Activated CD4-positive, alpha-beta T cell treated with anti-CD3 and anti-CD28 coated beads, Interleukin-2, amount 10 ng/mL, durations not matched to agents 7 days and 5 days (primary cell): ENCODE results near the gene CACNA2D4. TPM values are rescaled to one million over a fixed set of nuclear protein-coding genes. Genes with fewer than 3 reads are reported as not detected.
A peak's percentile ranks its signal among the peaks of the same experiment; 100 is the strongest.

ENCODE experiments used
- CTCF ChIA-PET: fragments of 350-600 bp; sonication (Branson Sonifier 250); formaldehyde crosslinking; loops from one replicate; lab custom pipeline; 2021; ENCODE audit warnings: antibody characterized with exemption; lab: Charles Lee
- POLR2A ChIA-PET: fragments of 350-600 bp; sonication (Branson Sonifier 250); formaldehyde crosslinking; loops from one replicate; lab custom pipeline; 2021; ENCODE audit warnings: antibody characterized with exemption; lab: Charles Lee
- DNase-seq: peaks from one replicate; pipeline ENCODE4 v3.0.0-alpha.2; 2020
- H3K27ac Mint-ChIP-seq: one replicate; pipeline ENCODE4 v1.8.0; 2021; ENCODE audit warnings: mild to moderate bottlenecking, moderate library complexity, mixed read lengths
- H3K27me3 Mint-ChIP-seq: one replicate; pipeline ENCODE4 v1.8.0; 2021; ENCODE audit warnings: mixed read lengths
- H3K36me3 Mint-ChIP-seq: one replicate; pipeline ENCODE4 v1.8.0; 2021; ENCODE audit warnings: low read depth, mixed read lengths
- H3K4me1 Mint-ChIP-seq: one replicate; pipeline ENCODE4 v1.8.0; 2021; ENCODE audit warnings: mixed read lengths
- H3K4me3 Mint-ChIP-seq: one replicate; pipeline ENCODE4 v1.8.0; 2021; ENCODE audit warnings: mild to moderate bottlenecking, moderate library complexity, mixed read lengths
- H3K9me3 Mint-ChIP-seq: one replicate; pipeline ENCODE4 v1.8.0; 2021; ENCODE audit warnings: mixed read lengths
- total RNA-seq, 2 experiments: library from RNA; stranded (reverse); gene quantifications; one replicate each; pipeline ENCODE4 v1.2.3, GENCODE V29; 2021

The CACNA2D4 gene
- total RNA-seq, 2 experiments from 2014 or later, result 12.9 to 16.4 TPM

DNA sequence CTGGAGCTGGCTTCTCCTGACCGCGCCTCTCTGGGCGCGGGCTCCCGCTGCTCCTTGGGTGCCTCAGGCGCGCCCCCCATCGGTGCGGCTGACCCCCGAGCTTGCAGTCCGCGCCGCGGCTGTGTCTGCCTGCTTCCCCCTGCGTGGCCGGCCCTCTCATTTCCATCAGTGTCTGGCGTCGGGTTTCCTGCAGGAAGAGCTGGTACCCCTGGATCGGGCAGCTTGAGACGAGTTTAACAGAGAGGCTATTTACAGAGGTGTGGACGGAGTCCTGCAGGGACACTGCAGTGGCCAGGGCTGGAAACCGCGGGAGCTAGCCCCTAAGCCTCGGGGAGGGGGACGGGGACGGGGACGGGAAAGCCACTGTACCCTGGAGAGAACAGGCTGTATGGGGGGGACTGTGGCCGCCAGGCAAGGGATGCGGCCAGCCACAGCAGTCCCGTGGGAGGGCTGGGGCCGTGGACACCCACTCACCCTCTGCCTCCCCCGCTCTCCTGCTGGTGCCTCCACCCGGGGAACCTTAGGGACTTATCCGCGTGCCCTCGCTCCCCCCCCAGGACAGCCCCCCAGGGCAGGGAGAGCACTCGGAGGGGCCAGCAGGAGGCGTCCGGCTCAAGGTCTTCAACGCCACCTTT is 3.7 kb upstream of the CACNA2D4 start:
- peaks cover 16% of the 10 kb centered on the region for H3K4me1 Mint-ChIP-seq
- DNase-seq, result no peak
- H3K9me3 Mint-ChIP-seq, result no peaks in the 10 kb centered on the region
- no peaks in the 10 kb centered on the region for H3K36me3 Mint-ChIP-seq
- POLR2A ChIA-PET, result no interaction called here
- no peak overlapping the region for H3K27ac Mint-ChIP-seq
- peaks cover 12% of the 10 kb centered on the region for H3K27me3 Mint-ChIP-seq
- CTCF ChIA-PET, result no interaction called here
- H3K4me3 Mint-ChIP-seq, result no peak overlapping the region

DNA sequence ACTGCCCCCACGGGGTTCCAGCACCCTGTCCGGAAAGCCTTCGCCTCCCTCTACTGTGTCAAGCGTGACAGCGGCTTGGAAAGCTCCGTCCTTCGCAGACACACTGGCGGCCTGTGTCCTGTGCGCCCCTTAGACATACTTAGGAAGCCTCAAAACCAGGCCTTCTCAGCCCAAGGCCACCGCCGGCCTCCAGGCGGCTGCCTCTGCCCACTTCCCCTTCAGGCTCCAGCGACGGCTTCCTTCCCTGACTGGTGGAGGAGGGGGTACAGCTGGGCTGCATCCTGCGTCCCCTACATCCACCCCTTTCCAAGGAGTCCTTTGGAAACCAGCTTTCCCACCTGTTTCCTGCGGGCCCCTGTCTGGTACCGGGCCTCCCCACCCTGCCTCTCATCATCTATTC is 2.5 kb upstream of the CACNA2D4 start:
- DNase-seq, result no peak
- ChIA-PET POLR2A (interaction anchor here (0.8 kb wide), 1 partner anchor 338 kb away, joined by 3 read pairs; no protein-coding TSS in a partner anchor), CTCF (interaction anchor here (1.0 kb wide), 1 partner anchor 17 kb away, joined by 3 read pairs; no protein-coding TSS in a partner anchor)
- Mint-ChIP-seq H3K27me3 (peaks cover 12% of the 10 kb centered on the region), H3K9me3 (no peaks in the 10 kb centered on the region), H3K36me3 (no peaks in the 10 kb centered on the region), H3K4me3 (no peak overlapping the region), H3K27ac (no peak overlapping the region), H3K4me1 (peaks cover 27% of the 10 kb centered on the region)

DNA sequence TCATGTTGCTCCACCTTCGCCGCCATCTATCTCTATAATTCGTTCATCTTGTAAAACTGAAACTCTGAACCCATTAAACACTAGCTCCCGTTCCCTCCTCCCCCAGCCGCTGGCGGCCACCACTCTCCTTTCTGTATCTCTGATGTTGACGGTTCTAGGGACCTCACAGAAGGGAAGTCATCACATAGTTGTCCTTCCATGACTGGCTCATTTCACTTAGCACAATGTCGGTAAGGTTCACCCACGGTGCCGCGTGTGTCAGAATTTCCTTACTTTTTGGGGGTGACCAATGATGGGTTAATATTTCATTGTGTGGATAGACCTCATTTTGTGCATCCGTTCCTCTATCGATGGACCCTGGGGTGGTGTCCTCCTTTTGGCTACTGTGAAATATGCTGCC is 2.0 kb upstream of the CACNA2D4 start:
- ChIA-PET CTCF (interaction anchor here (1.0 kb wide), 1 partner anchor 16 kb away, joined by 3 read pairs; no protein-coding TSS in a partner anchor), POLR2A (no interaction called here)
- no peak overlapping the region for H3K27ac Mint-ChIP-seq
- no peaks in the 10 kb centered on the region for H3K9me3 Mint-ChIP-seq
- no peaks in the 10 kb centered on the region for H3K36me3 Mint-ChIP-seq
- no peak overlapping the region for H3K4me3 Mint-ChIP-seq
- peaks cover 12% of the 10 kb centered on the region for H3K27me3 Mint-ChIP-seq
- no peak for DNase-seq
- H3K4me1 Mint-ChIP-seq, result peaks cover 30% of the 10 kb centered on the region

DNA sequence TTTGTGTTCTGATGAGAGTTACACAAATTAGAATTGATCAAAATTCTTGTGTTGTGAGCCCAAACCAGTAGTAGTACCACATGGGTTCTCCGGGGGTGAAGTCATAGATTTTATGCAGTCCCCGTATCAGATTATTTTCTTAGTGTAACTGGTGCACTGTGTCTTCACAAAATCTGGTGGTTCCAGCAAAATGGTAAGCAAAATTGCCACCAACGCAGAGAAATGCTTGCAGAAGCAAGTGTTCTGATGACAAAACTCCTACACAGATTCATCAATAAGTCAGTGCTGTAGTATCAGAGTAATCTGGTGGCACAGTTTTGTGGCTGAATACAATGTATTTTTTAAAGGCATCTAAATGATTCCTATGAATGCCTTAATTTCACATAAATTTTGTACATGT is 1.3 kb upstream of the CACNA2D4 start:
- H3K4me1 Mint-ChIP-seq, result peaks cover 32% of the 10 kb centered on the region
- H3K4me3 Mint-ChIP-seq, result no peak overlapping the region
- no peaks in the 10 kb centered on the region for H3K9me3 Mint-ChIP-seq
- no peaks in the 10 kb centered on the region for H3K36me3 Mint-ChIP-seq
- no peak overlapping the region for H3K27ac Mint-ChIP-seq
- ChIA-PET POLR2A (no interaction called here), CTCF (interaction anchor here (0.6 kb wide), 1 partner anchor 97 kb away, joined by 3 read pairs; no protein-coding TSS in a partner anchor)
- no peak for DNase-seq
- peaks cover 12% of the 10 kb centered on the region for H3K27me3 Mint-ChIP-seq

DNA sequence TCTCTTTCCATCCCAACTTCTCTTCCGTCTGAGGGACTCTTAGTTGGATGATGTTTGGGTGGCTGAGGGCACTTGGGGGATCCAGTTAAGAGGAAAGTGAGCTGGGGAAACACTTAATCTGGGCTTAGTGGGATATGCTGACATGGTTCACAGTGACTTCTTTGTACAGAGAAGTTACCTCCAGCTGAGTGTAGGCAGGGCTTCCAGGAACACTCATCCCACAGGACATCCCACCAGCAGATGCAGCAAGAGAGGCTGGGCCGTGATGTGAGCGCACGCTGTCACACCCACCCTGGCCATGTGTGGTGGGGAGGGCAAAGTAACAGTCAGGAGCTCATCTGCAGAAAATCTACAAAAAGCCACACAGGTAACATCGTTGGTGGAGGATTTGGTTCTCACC is 832 bp upstream of the CACNA2D4 start:
- POLR2A ChIA-PET, result no interaction called here
- no peaks in the 10 kb centered on the region for H3K36me3 Mint-ChIP-seq
- no peak overlapping the region for H3K27ac Mint-ChIP-seq
- H3K4me3 Mint-ChIP-seq, result no peak overlapping the region
- CTCF ChIA-PET, result interaction anchor here (0.6 to 1.1 kb wide), 3 partner anchors 8 to 98 kb away, joined by 3 read pairs; no protein-coding TSS in a partner anchor
- H3K4me1 Mint-ChIP-seq, result peaks cover 28% of the 10 kb centered on the region
- no peak for DNase-seq
- H3K9me3 Mint-ChIP-seq, result no peaks in the 10 kb centered on the region
- peaks cover 12% of the 10 kb centered on the region for H3K27me3 Mint-ChIP-seq

DNA sequence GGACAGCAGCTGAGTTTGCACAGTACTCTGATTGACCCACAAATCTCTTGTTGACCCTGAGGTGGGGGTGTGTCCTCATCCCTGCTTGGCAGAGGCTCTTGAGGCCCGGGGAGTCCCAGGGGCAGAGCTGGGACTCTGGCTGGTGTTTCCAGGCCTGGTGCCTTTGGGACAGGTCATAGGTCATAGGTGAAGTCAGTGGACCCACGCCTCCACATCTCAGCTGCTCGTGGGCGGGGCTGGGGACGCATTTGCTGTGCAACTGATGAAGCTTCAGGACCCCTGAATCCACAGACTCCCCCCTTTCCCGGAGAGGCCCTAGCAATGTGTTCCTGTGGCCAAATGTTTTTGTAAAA is 408 bp upstream of the CACNA2D4 start:
- H3K36me3 Mint-ChIP-seq, result no peaks in the 10 kb centered on the region
- peaks cover 12% of the 10 kb centered on the region for H3K27me3 Mint-ChIP-seq
- H3K27ac Mint-ChIP-seq, result no peak overlapping the region
- H3K4me1 Mint-ChIP-seq, result peaks cover 28% of the 10 kb centered on the region
- no peak overlapping the region for H3K4me3 Mint-ChIP-seq
- ChIA-PET CTCF (interaction anchor here (0.8 to 1.1 kb wide), 2 partner anchors 9 to 20 kb away, joined by 3 read pairs; no protein-coding TSS in a partner anchor), POLR2A (no interaction called here)
- no peaks in the 10 kb centered on the region for H3K9me3 Mint-ChIP-seq
- DNase-seq, result no peak

DNA sequence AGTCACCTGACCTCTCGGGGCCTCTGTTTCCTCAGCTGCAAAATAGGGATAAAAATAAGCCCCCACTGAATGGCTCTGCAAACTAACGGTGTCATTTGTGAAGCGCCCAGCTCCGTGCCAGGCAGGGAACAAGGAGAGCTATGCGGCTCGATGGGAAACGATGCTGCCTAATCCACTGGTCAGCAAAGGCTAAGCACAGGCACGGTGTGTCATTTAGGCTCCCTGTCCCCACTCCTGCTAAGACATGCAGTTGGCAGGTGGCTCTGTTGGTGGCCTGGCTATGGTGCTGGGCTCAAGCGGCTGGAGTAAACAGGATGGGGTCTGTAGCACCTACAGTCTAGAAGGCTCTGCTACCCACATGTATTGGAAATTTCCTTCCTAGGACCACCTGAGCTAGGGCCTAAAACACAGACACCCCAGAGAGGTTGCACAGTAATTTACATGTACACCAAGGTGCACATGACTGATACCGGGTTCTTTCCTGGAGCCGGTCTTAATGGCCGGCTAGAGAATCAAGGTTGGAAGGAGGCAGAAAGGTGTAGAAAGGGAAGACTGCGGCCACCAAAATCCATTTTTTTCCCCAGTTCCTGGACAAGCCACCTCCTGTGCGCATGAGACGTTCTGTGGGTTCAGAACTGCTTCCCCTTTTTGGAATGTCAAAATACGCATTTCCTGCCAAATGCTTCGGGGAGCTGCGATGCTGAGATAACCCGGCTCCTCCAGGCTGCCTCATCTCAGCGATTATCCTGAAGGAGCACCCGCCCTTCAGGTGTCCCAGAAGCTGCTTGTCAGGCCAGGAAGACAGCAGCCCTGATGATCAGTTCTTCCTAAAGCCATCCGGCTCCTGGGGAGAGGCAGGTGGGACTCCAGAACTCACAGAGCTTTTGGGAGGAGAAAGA is 1.0 kb downstream of the CACNA2D4 start:
- DNase-seq, result no peak
- Mint-ChIP-seq H3K27me3 (peaks cover 10% of the 10 kb centered on the region), H3K36me3 (no peaks in the 10 kb centered on the region), H3K4me1 (peaks cover 28% of the 10 kb centered on the region), H3K4me3 (no peak overlapping the region), H3K9me3 (no peaks in the 10 kb centered on the region), H3K27ac (no peak overlapping the region)
- ChIA-PET POLR2A (no interaction called here), CTCF (interaction anchor here (0.8 to 1.0 kb wide), 2 partner anchors 22 to 24 kb away, joined by 3 read pairs; no protein-coding TSS in a partner anchor)

DNA sequence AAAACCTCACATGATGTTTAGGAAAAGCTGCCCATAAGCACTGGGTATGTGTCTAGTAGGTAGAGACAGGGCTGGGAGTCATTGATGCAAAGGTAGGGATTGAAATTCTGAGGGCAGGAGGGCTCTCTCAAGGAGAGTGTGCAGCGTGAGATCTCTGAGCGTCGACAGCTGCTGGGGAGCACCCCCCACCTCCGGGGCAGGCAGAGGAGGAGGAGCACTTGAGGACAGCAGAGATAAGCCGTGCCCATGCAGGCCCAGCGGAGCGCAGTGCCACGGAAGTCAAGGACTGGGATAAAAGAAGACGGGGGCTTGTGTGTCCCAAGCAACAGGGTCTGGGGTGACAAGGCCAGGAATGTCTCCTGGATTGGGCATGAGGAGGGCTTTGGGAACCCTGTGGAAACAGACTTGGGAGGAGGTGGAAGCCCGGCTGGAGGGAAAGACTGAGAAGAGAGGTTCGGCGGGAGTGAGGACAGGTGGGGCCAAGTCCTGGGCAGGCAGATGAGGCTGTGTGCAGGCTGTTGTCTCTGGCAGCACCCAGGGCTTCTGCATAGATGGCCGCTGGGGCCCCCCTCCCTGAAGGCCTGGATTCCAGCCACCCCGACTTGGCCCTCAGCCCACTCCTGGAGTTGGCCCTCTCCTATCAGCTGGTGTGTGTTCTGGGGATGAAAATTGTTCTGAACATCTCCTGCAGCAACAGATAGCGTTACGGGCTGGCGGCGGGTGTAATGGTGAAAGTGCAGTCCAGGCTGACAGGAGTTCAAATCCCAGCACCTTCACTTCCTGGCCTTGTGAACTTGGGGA is 1.9 kb downstream of the CACNA2D4 start:
- H3K4me1 Mint-ChIP-seq, result peaks cover 28% of the 10 kb centered on the region
- H3K27me3 Mint-ChIP-seq, result peaks cover 10% of the 10 kb centered on the region
- H3K27ac Mint-ChIP-seq, result peak overlapping the region; percentile 93
- no peak overlapping the region for H3K4me3 Mint-ChIP-seq
- H3K36me3 Mint-ChIP-seq, result no peaks in the 10 kb centered on the region
- H3K9me3 Mint-ChIP-seq, result no peaks in the 10 kb centered on the region
- ChIA-PET CTCF (interaction anchor here (0.6 to 1.4 kb wide), 5 partner anchors 13 to 1395 kb away, joined by 3 to 5 read pairs (median 3); no protein-coding TSS in a partner anchor), POLR2A (no interaction called here)
- DNase-seq, result no peak

DNA sequence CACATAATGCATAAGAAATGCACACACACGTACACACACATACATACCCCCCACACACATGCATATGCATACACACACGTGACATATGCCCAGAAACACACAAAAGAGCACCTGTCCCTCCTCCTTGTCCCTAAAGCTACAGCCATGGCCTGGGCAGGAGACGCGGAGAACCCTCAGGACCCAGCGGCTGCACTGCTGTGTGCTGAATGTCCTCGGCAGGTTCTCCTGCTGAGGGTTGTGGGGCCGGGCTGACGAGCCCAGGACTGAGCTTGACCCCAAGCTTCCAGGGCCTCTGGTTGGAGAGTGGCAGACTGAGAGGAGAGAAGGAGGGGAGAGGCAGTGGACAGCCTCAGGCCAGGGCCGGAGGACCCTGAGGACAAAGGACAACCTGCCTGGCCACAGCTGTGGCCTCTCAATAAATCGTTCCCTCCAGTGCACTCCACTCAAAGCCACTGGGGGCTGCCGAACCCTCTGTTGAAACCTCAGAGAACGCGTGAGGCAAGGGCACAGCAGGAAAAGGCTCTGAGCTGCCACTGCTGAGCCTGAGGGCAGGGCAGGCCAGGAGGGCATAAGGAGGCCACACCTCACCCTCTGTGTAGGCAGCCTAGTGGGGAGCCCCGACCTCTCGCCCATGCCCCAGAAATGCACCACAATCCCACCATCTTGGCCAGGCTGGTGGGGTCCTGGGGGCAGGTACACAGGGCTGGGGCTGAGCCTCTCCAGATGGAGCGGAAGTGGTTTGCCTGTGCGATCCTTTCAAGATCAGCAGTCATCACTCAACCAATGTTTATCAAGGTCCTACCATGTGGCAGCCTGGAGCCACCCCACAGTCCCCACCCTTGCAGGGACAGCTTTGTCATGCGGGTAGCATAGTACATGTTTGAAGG is 3.1 kb downstream of the CACNA2D4 start:
- H3K4me1 Mint-ChIP-seq, result peaks cover 24% of the 10 kb centered on the region
- DNase-seq, result peak; percentile 66
- H3K4me3 Mint-ChIP-seq, result no peak overlapping the region
- H3K27ac Mint-ChIP-seq, result peak overlapping the region; percentile 93
- CTCF ChIA-PET, result interaction anchor here (0.9 to 2.2 kb wide), 4 partner anchors 15 to 34 kb away, joined by 3 to 8 read pairs (median 3); no protein-coding TSS in a partner anchor
- POLR2A ChIA-PET, result no interaction called here
- H3K36me3 Mint-ChIP-seq, result no peaks in the 10 kb centered on the region
- H3K9me3 Mint-ChIP-seq, result no peaks in the 10 kb centered on the region
- H3K27me3 Mint-ChIP-seq, result peaks cover 7% of the 10 kb centered on the region

DNA sequence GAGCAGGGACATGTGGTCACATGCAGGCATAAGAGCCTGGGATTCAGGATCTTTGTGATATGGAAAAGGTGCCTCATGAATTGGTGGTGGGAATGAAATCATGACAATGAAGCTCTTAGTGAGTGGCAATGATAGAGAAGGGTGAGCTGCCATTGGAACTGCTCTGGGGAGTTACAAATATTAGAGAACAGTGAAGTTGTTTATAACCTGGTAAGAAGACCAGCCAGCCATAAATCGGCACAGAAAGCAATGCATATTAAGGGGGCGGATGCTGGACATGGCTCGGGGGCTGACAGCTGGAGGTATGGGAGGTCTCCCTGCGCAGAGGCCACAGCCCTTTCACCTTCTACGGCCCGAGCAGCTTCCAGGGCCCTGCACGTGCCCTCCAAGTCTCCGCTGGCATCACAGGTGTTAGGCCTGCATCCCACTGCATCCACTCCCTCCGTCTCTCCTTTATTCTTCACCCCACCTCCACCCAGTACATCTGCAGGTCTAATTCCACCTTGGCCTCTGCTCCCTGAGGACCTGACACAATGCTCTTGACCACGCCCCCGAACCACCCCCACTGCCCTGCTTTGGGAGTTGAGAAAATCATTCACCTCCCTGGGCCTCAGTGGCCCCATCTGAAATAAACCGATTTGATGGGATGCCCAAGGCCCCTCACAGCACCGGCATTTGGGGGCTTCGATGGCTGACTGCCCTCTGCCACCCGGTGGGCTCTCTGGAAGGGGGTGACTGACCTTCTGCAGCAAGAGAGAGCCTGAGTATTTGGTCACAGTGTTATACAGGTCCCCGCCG is 4.1 kb downstream of the CACNA2D4 start:
- H3K4me1 Mint-ChIP-seq, result peaks cover 24% of the 10 kb centered on the region
- ChIA-PET CTCF (interaction anchor here (0.9 to 2.2 kb wide), 3 partner anchors 13 to 35 kb away, joined by 3 to 8 read pairs (median 3); no protein-coding TSS in a partner anchor), POLR2A (no interaction called here)
- H3K27ac Mint-ChIP-seq, result peak overlapping the region; percentile 28
- H3K9me3 Mint-ChIP-seq, result no peaks in the 10 kb centered on the region
- H3K36me3 Mint-ChIP-seq, result no peaks in the 10 kb centered on the region
- H3K4me3 Mint-ChIP-seq, result no peak overlapping the region
- DNase-seq, result no peak
- peaks cover 3% of the 10 kb centered on the region for H3K27me3 Mint-ChIP-seq
